ENCODE measurements around the gene TNFRSF8. TPM values are rescaled to one million over a fixed set of nuclear protein-coding genes. Genes with fewer than 3 reads are reported as not detected.
A peak's percentile ranks its signal among the peaks of the same experiment; 100 is the strongest.

The TNFRSF8 gene
- total RNA-seq, 1 experiment from 2014 or later, result 0.30 TPM

GRCh38 chr1:12127206-12127810, 64.2 kb downstream of the TNFRSF8 start:
- in situ Hi-C loops (cut with HindIII; ENCODE audit: low pct_unique_long_range_greater_than_20kb, low sequenced_read_pairs), result no loop called here
- no peak for DNase-seq (ENCODE audit: low read depth)

GRCh38 chr1:12128120-12128519, 65.0 kb downstream of the TNFRSF8 start:
- no peak for DNase-seq (ENCODE audit: low read depth)
- in situ Hi-C loops (cut with HindIII; ENCODE audit: low pct_unique_long_range_greater_than_20kb, low sequenced_read_pairs), result no loop called here

GRCh38 chr1:12129624-12130023, 66.5 kb downstream of the TNFRSF8 start:
- DNase-seq (ENCODE audit: low read depth), result no peak
- in situ Hi-C loops (cut with HindIII; ENCODE audit: low pct_unique_long_range_greater_than_20kb, low sequenced_read_pairs), result no loop called here

GRCh38 chr1:12130466-12131130, 67.5 kb downstream of the TNFRSF8 start:
- in situ Hi-C loops (cut with HindIII; ENCODE audit: low pct_unique_long_range_greater_than_20kb, low sequenced_read_pairs), result no loop called here
- no peak for DNase-seq (ENCODE audit: low read depth)

- in situ Hi-C loops (cut with HindIII; ENCODE audit: low pct_unique_long_range_greater_than_20kb, low sequenced_read_pairs), result no loop called here
- DNase-seq (ENCODE audit: low read depth), result no peak
Measured at GRCh38 chr1:12132078-12132477, 69.0 kb downstream of the TNFRSF8 start.

- in situ Hi-C loops (cut with HindIII; ENCODE audit: low pct_unique_long_range_greater_than_20kb, low sequenced_read_pairs), result no loop called here
- DNase-seq (ENCODE audit: low read depth), result no peak
Measured at GRCh38 chr1:12134716-12135115, 71.6 kb downstream of the TNFRSF8 start.

GRCh38 chr1:12135612-12136011, 72.5 kb downstream of the TNFRSF8 start:
- no peak for DNase-seq (ENCODE audit: low read depth)
- in situ Hi-C loops (cut with HindIII; ENCODE audit: low pct_unique_long_range_greater_than_20kb, low sequenced_read_pairs), result no loop called here

- DNase-seq (ENCODE audit: low read depth), result no peak
- in situ Hi-C loops (cut with HindIII; ENCODE audit: low pct_unique_long_range_greater_than_20kb, low sequenced_read_pairs), result no loop called here
Measured at GRCh38 chr1:12136916-12137610, 74.0 kb downstream of the TNFRSF8 start.

- DNase-seq (ENCODE audit: low read depth), result no peak
- in situ Hi-C loops (cut with HindIII; ENCODE audit: low pct_unique_long_range_greater_than_20kb, low sequenced_read_pairs), result no loop called here
Measured at GRCh38 chr1:12138196-12139168, 75.4 kb downstream of the TNFRSF8 start.

- in situ Hi-C loops (cut with HindIII; ENCODE audit: low pct_unique_long_range_greater_than_20kb, low sequenced_read_pairs), result no loop called here
Measured at GRCh38 chr1:12140016-12140415, 76.9 kb downstream of the TNFRSF8 start.

GRCh38 chr1:12140515-12141162, 77.5 kb downstream of the TNFRSF8 start:
- no peak for DNase-seq (ENCODE audit: low read depth)

More at GRCh38 chr1:12140016-12140415, 76.9 kb downstream of the TNFRSF8 start:
- DNase-seq (ENCODE audit: low read depth), result no peak

GRCh38 chr1:12141163-12141850, 78.2 kb downstream of the TNFRSF8 start:
- DNase-seq (ENCODE audit: low read depth), result no peak
- in situ Hi-C loops (cut with HindIII; ENCODE audit: low pct_unique_long_range_greater_than_20kb, low sequenced_read_pairs), result no loop called here

More at GRCh38 chr1:12140515-12141162, 77.5 kb downstream of the TNFRSF8 start:
- in situ Hi-C loops (cut with HindIII; ENCODE audit: low pct_unique_long_range_greater_than_20kb, low sequenced_read_pairs), result no loop called here

- in situ Hi-C loops (cut with HindIII; ENCODE audit: low pct_unique_long_range_greater_than_20kb, low sequenced_read_pairs), result no loop called here
- DNase-seq (ENCODE audit: low read depth), result no peak
Measured at GRCh38 chr1:12142141-12142823, 79.2 kb downstream of the TNFRSF8 start.

GRCh38 chr1:12142891-12143630, 80.0 kb downstream of the TNFRSF8 start:
- no peak for DNase-seq (ENCODE audit: low read depth)
- in situ Hi-C loops (cut with HindIII; ENCODE audit: low pct_unique_long_range_greater_than_20kb, low sequenced_read_pairs), result no loop called here

GRCh38 chr1:12143631-12144155, 80.6 kb downstream of the TNFRSF8 start:
- in situ Hi-C loops (cut with HindIII; ENCODE audit: low pct_unique_long_range_greater_than_20kb, low sequenced_read_pairs), result no loop called here
- peak; percentile 70 for DNase-seq (ENCODE audit: low read depth)

GRCh38 chr1:12144236-12144635, 81.1 kb downstream of the TNFRSF8 start:
- in situ Hi-C loops (cut with HindIII; ENCODE audit: low pct_unique_long_range_greater_than_20kb, low sequenced_read_pairs), result no loop called here
- DNase-seq (ENCODE audit: low read depth), result no peak

Data from Caki2 (cell line).